IPS-11a (cell line): ENCODE data around the gene ECI2.
"Not testable (repeated sequence)": the region's sequence is repeated elsewhere in the genome, so short reads cannot be mapped to it uniquely, and the experiment has no call there.

Experiments used
- H3K4me3 ChIP-seq: one replicate; pipeline ENCODE4 v1.5.1; 2013; ENCODE audit warnings: low read depth, low read length, control low read depth

ECI2 gene

DNA sequence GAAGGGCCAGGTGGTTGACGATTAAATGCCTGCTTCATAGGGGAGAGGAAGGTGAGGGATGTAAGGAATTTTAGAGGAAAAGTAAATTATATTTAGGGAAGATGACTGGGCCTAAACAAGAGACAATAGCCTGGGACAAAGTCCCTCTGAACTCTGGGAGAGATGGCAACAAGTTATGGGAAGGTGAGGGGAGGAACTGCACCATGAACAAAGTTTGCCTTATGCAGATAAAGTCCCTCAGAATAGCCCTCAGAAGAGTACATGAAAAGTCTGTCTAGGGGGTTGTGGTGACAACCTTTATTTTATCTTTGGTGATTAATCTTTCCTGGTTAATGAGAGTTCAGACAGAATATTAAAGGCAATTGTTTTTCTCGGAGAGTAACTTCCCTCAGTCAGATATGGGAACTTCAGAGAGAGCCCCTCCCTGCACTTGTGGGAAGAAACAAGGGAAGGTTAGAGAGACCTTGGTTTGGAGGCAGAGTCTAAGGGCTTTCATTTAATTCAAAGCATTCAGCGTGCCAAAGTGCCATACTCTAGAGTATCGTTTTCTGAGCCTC is 29.3 kb downstream of the ECI2 start:
- no peak overlapping the region for H3K4me3 ChIP-seq

DNA sequence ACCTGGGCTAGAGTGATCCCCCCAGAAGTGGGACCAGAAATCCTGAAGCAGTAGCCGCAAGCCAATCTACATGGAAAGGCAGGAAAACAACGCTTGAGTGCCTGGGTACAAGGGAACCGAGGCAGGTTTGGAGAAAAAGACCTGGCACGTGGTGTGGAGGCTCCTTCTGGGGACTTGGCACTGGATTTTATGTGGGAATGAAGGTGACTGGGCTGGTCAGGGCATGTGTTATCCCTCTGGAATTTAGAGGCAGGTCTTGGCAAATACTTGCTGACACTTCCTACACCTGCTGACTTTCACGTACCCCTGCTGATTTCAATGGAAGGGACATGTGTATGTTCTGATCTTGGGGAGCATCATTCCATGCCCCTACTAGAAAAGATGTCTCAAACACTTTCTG is 31.4 kb downstream of the ECI2 start:
- no peak overlapping the region for H3K4me3 ChIP-seq

DNA sequence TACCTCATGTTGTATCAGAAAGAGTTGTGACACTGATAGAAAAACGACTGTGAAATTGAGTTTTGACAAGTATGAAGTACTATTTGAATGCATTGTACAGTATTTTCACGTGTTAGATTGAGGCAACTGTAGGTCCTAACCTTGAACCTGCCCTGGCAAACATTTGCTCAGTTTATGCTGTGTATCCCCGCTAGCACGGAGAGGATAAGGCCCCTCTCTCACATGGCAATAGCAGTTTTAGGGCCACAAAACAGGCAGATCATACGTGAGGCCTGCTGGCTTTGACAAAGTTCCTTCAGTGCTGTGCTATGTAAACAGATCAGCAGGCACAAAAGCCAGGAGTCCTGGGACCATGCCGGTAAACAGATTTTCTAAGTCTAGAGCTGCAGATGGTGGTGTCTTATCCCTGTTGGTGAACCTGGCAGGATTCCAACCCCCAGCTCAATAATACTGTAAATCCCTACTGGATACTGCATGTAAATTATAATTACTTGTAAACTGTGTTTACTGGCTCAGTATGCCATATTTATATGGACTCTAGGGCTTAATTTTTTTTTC is 32.6 kb downstream of the ECI2 start:
- H3K4me3 ChIP-seq, result no peak overlapping the region

DNA sequence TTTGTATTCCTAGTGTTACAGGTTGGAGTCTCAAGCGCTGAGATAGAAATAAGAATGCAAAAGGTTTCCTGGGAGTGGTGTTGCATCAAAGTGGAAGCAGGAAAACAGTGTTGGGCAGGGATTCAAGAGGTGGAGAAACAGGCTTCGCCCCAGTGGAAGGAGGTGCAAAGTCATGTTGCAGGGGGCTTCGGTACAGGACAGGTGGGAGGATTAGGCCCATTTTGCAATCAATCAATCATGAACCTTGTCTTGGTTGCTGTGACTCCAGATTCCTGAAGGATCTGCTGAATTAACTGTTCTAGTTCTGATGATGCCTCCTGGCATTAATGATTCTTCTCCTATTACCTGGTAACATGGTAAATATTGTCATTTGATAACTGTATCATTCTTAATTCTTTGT is 34.1 kb downstream of the ECI2 start:
- no peak overlapping the region for H3K4me3 ChIP-seq

DNA sequence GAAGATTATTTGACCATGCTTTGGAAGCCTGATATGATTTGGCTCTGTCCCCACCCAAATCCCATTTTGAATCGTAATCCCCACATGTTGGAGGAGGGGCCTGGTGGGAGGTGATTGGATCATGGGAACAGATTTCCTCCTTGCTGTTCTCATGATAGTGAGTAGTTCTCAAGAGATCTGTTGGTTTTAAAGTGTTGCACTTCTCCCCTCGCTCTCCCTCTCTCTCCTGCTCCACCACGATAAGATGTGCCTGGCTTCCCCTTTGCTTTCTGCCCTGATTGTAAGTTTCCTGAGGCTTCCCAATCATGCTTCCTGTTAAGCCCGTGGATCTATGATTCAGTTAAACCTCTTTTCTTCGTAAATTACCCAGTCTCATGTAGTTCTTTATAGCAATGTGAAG is 34.7 kb downstream of the ECI2 start:
- H3K4me3 ChIP-seq, result no peak overlapping the region

DNA sequence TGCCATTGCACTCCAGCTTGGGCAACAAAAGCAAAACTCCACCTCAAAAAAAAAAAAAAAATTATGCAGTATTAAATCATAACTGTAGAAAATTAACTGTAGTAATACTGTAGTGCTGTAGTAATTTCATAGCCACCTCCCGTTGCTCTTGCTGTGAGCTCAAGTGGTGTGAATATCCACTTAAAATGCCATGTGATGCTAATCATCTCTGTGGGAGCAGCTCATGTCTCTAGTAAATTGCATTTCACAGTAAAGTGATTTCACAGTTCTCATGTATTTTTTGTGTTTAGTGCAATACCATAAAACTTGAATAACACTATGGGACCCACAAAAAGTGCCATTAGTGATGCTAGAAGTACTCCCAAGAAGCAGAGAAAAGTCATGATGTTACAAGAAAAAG is 42.1 kb downstream of the ECI2 start:
- no peak overlapping the region for H3K4me3 ChIP-seq

DNA sequence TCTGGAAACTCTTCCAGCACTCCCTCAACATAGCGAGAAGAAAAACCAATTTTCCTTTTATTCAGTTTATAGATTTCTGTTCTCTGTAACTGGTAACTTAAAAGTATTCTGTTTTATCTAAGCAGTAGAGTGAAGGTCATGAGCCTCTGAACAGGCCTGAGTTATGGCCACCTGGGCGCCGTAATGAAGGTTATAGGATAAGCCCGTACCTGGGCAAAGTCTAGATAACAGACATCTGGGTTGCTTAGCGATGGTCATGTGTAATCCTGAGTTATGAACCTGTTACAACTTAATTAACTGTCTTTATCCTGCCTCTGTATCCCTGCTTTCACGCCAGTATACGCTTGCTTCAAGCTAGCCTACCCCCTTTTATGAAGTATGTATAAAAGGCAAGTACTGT is 43.4 kb downstream of the ECI2 start:
- no peak overlapping the region for H3K4me3 ChIP-seq

DNA sequence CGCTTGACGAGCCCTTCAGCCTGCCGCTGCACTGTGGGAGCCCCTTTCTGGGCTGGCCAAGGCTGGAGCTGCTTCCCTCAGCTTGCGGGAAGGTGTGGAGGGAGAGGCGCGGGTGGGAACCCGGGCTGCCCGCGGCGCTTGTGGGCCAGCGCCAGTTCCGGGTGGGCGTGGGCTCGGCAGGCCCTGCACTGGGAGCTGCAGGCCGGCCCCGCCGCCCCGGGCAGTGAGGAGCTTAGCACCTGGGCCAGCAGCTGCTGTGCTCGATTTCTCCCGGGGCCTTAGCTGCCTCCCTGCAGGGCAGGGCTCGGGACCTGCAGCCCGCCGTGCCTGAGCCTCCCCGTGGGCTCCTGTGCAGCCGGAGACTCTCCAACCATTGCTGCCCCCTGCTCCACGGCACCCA is 45.3 kb downstream of the ECI2 start:
- H3K4me3 ChIP-seq, result not testable (repeated sequence)

DNA sequence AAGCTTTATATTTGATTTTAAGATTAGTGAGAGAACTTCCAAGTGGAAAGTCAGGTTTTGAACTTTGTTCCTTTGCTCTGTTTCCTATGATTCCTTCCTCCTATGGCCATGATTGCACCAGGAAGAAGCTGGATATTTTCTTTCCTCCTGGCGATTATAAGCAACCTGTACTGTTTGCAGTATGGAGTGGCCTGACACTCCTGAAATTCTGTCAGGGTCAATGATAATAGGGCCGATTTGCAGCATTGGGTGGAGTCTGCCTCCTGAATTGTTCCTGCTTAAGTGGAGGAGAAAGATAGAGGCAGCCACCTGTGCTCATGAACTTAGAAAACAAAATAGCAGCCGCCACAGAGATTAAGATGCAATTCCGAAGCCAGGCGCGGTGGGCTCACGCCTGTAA is 46.7 kb downstream of the ECI2 start:
- no peak overlapping the region for H3K4me3 ChIP-seq

DNA sequence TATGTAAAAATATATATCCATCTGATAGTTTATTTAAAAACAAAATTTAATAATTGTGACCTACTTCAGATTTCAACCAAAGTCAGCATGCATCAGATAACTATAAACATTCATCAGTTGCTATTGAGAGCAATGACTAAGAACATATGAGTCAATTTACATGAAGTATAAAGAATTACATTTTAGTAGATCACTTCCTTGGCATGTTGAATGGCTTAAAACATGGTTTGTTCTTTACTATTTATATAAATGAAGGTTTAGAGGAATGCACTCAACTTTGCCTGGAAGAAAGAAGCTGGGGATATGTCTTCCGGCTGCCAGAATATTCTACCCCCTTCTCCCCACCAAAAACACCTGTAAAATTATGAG is 50.1 kb downstream of the ECI2 start:
- no peak overlapping the region for H3K4me3 ChIP-seq

DNA sequence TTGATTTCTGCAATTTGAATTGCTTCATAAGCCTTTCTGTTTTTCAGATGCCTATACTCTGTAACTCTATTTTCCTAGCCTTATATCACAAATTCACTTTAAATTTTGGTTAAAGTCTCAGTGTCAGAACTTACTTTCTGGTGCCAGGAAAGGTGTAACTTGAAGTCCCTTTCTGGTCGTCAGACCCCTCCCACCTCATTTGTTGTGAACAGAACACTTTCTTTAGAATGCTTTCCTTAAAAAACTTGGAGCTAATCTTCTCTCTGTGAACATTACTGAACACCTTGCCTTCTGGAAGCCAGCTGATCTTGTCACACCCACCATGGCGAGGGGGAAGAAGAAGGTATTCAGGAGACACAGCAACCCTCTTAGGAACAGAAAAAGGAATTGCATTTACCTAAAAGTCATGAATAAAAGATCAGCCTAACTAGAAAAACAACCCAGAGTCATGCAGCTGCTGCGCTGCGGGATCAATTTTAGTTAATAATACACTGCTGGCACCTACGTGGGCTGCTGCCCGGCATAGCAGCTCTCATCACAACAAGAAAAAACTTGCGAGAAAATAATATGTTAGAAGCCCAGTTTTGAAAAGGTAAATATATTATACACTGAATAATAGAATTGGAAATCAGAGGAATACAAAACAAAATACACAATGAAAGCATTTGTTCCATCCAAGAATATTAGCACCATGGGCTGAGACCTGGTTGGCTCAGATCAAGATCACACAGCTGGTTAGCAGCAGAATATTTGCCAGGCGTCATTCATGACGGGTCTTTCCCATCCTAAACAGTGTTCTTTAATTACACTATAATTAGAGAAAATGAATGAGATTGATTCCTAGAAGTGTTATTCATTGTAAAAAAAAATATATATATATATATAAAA is 50.7 kb downstream of the ECI2 start:
- no peak overlapping the region for H3K4me3 ChIP-seq

DNA sequence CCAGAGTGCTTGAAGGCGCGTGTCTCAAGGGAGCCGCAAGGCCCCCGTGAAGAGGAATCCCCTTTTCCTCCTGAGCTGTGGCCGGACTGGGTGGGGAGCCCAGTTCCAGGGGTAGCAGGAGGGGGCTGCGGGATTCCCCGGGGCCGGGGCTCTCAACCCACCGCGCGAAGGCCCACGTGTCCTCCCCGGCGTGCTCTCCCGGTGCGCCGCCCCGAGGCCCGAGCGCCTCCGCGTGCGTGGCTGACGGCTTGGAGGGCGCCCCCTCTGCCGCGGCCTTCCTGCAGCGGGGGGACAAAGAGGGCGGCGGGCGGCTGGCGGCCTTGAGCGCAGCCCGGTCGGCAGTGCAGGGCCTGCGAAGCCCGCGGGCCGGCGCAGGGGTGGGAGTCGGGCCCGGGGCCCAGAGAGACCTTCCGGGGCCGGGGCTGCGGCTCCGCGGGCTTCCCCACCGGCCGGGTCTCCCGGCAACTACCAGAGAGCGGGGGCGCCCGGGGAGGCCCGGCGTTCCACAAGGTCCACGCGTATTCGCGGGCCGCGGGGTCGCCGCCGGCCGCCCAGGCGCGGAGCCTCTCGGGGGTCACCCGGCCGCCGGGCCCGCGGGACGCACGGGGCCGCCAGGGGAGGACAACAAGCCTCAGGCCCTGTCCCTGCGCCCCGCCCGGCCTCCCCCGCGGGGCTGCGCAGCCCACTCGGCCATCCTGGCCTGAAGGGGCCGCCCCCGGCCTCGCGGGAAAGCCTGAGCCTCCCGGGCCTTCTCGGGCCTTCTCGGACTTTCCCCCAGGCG is 56.5 kb downstream of the ECI2 start, which contains the start of gene FAM217A:
FAM217A (minus strand) TSS at position 447 of the 781 bp plus-strand sequence. CDS start 1,723 bp downstream, outside the sequence.
- no peak within 1 kb of the TSS for H3K4me3 ChIP-seq

DNA sequence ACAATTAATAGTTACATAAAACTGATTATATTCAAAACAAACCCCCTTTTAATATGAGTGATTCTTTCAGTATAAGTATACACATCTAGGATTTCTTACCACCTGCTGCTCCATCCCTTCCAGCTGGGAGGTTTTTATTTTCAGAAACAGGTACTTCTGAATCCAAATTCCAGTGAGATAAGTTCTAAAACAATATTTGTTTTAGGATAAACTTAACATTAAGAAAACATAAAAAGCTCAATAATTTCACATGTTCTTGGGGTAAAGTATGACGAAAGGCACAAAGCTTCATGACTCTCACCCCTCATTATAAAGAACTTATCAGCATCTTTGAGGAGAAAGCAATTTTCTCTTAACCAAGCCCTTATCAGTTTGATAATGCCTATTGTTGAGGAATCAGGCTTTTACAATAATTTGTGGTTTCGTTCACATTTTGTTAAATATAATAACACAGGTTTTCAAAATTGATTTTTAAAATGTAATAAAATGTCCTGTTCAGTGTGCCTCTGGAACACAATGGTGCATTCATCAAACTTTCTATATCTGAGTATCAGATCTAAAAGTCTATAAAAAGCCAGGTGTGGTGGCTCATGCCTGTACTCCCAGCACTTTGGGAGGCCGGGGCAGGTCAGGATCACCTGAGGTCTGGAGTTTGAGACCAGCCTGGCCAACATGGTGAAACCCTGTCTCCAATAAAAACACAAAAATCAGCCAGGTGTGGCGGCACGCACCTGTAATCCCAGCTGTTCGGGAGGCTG is 60.7 kb downstream of the ECI2 start:
- no peak overlapping the region for H3K4me3 ChIP-seq

DNA sequence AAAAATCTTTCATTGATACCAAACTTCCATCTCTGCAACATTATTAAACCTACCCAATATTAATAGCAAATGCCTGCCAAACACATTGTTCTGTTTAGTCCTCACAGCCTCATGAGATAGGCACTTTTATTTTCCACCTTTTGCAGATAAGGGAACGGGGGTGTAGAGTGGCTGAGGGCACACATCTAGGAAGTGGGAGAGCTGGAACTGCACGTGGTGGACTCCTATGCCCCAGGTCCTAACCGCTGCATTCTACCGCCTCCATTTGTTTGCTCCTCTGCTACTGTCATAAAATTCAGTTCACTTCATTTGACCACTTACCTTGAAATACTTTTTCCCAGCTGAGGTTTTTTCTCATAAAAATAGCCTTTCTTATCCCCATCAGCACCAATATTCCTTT is 64.0 kb downstream of the ECI2 start:
- no peak overlapping the region for H3K4me3 ChIP-seq

DNA sequence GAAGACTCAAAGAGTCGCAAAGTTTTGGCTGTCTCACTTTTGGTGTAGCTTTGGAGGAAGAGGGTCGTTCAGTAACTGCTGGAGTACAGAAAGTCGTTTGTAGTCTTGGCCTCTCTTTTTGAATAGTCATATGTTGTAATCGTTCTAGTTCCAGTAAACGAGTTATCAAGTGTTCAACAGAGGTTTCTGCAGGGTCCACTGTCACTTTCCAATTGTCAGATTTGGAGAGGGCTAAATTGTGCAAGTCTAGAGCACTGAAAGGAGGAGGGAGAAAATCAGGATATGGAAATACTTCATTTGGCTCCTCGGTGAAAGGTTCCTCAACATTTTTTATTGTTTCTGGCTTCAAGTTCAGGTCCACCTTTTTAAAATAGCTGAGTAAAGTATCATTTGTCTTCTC is 66.2 kb downstream of the ECI2 start:
- no peak overlapping the region for H3K4me3 ChIP-seq

DNA sequence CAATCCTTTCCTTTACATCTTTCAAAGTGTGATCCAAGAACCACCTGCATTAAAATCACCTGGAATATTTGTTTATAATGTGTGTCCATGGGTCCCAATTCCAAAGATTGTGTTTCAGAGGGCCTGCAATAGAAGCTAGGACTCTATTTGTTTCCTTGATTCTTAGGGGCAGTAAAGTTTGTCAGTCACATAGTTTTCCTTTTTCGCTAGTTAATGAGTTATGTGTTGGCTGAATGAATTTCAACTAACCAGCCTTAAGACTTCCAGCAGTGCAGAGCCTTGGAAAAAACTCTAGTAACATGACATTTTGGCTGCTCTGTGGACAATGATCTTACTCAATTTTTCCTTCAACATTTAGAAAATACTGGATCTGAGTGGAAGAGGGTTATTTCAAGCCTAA is 67.7 kb downstream of the ECI2 start:
- no peak overlapping the region for H3K4me3 ChIP-seq

DNA sequence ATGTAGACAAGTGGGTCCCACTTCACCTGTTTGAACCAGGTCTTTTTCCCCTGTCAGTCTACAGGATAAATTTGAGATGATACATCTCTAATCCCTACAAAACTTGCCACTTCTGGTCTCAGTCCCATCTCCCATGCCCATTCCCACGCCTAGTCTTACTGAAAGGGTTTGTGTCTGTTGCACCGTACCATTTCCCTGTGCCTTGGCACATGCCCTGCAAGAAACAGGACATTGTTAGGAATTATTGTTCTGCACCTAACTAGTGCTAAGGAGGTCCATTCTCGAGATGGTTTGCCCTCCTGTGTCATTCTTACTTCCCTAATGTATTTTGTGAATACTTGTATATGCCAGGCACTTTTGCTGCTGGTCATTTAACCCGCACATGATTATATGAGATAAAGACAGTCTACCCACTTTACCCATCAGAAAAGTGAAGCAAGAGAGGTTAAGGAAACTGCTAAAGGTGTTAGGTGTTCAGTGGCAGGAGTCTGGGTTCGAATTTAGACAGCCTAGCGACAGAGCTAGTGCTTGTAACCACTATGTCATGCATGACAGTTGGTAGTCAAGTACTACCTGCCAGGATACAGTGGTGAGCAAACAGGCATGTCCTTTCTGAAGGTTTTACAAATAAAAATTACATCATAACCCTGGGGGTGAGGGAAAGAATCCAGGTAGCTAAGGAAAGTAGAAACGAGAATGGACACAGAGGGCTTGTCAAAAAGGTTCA is 69.2 kb downstream of the ECI2 start:
- H3K4me3 ChIP-seq, result no peak overlapping the region
